OCI-LY1 (cell line): Measurements from ENCODE around the gene ADARB2.

ENCODE experiments used
- H2AFZ ChIP-seq: fragments of 200-600 bp; sonication (generic), shearing (Covaris generic); 2 replicates; pipeline ENCODE4 v1.6.0; 2014; ENCODE audit warnings: antibody characterized with exemption, mild to moderate bottlenecking, low read length
- H3F3A ChIP-seq: fragments of 200-600 bp; sonication (generic), shearing (Covaris generic); 2 replicates; pipeline ENCODE4 v1.6.0; 2014; ENCODE audit warnings: mild to moderate bottlenecking, antibody characterized with exemption, low read length, moderate library complexity; ENCODE audit not compliant: insufficient read depth
- H3K27ac ChIP-seq: fragments of 200-600 bp; sonication (generic); 2 replicates; pipeline ENCODE4 v1.5.1; 2014; ENCODE audit warnings: low read length, mixed run types, mild to moderate bottlenecking, low read depth; ENCODE audit not compliant: poor library complexity, severe bottlenecking
- H3K27me3 ChIP-seq: fragments of 200-600 bp; sonication (generic); 2 replicates; pipeline ENCODE4 v1.6.0; 2014; ENCODE audit warnings: antibody characterized with exemption, mild to moderate bottlenecking, low read length, moderate library complexity; ENCODE audit not compliant: insufficient read depth
- H3K36me3 ChIP-seq: fragments of 200-600 bp; sonication (generic); 2 replicates; pipeline ENCODE4 v1.6.1; 2014; ENCODE audit warnings: mild to moderate bottlenecking, antibody characterized with exemption, low read length, moderate library complexity, mixed read lengths; ENCODE audit not compliant: insufficient read depth
- H3K4me1 ChIP-seq: fragments of 200-600 bp; sonication (generic); 2 replicates; pipeline ENCODE4 v1.5.1; 2014; ENCODE audit warnings: mild to moderate bottlenecking, low read length, moderate library complexity; ENCODE audit not compliant: insufficient read depth, severe bottlenecking
- H3K4me2 ChIP-seq: fragments of 200-600 bp; sonication (generic), shearing (Covaris generic); 2 replicates; pipeline ENCODE4 v1.6.1; 2014; ENCODE audit warnings: low read length
- H3K4me3 ChIP-seq: fragments of 200-600 bp; sonication (generic); 2 replicates; pipeline ENCODE4 v1.5.1; 2014; ENCODE audit warnings: low read length, low read depth, mild to moderate bottlenecking, mixed read lengths; ENCODE audit not compliant: poor library complexity, severe bottlenecking
- H3K79me2 ChIP-seq: fragments of 200-600 bp; shearing (Covaris generic); 2 replicates; pipeline ENCODE4 v1.6.1; 2016; ENCODE audit warnings: mixed run types, low read length, mixed read lengths; ENCODE audit not compliant: insufficient read depth
- H3K9ac ChIP-seq: fragments of 200-600 bp; sonication (generic), shearing (Covaris generic); 2 replicates; pipeline ENCODE4 v1.6.1; 2014; ENCODE audit warnings: mild to moderate bottlenecking, low read length, mixed read lengths
- H3K9me2 ChIP-seq: fragments of 200-600 bp; sonication (generic), shearing (Covaris generic); 2 replicates; pipeline ENCODE4 v1.6.1; 2014; ENCODE audit warnings: low read depth, mild to moderate bottlenecking, low read length, mixed read lengths
- H3K9me3 ChIP-seq: fragments of 200-600 bp; shearing (Covaris generic); 2 replicates; pipeline ENCODE4 v1.6.1; 2014; ENCODE audit warnings: low read length, mixed read lengths
- H4K20me1 ChIP-seq: fragments of 200-600 bp; sonication (generic), shearing (Covaris generic); 2 replicates; pipeline ENCODE4 v1.6.0; 2016; ENCODE audit warnings: mild to moderate bottlenecking, low read length; ENCODE audit not compliant: insufficient read depth
- CTCF ChIP-seq: fragments of 200-600 bp; sonication (generic), shearing (Covaris generic); IDR thresholded peaks from 2 replicates; pipeline ENCODE4 v1.5.1; 2017; ENCODE audit warnings: mild to moderate bottlenecking, antibody characterized with exemption, low read length, moderate library complexity, mixed read lengths
- EZH2 ChIP-seq: fragments of 200-600 bp; sonication (generic), shearing (Covaris generic); IDR thresholded peaks from 2 replicates; pipeline ENCODE4 v1.8.0; 2017; ENCODE audit warnings: borderline replicate concordance, mixed run types, mild to moderate bottlenecking, antibody characterized with exemption, low read length, moderate library complexity, mixed read lengths

The ADARB2 gene

GRCh38 chr10:1548146-1548545, 189.2 kb downstream of the ADARB2 start:
- Histone ChIP-seq H3K27ac (peak overlapping the region; percentile 21), H2AFZ (no peak overlapping the region), H3K9ac (no peak overlapping the region), H3K4me3 (no peak overlapping the region), H3K4me1 (peaks cover 34% of the 10 kb centered on the region), H4K20me1 (no peaks in the 10 kb centered on the region), H3K4me2 (no peak overlapping the region), H3K9me3 (no peaks in the 10 kb centered on the region), H3K9me2 (no peaks in the 10 kb centered on the region), H3F3A (no peaks in the 10 kb centered on the region), H3K27me3 (no peaks in the 10 kb centered on the region), H3K36me3 (no peaks in the 10 kb centered on the region; the same call in 1 of the 2 replicates), H3K79me2 (no peaks in the 10 kb centered on the region)
- TF ChIP-seq CTCF (no peak), EZH2 (no peak)

GRCh38 chr10:1546431-1547110, 190.8 kb downstream of the ADARB2 start:
- H3K36me3 ChIP-seq: no peaks in the 10 kb centered on the region; the same call in 1 of the 2 replicates
- peaks cover 34% of the 10 kb centered on the region for H3K4me1 ChIP-seq
- H3K4me2 ChIP-seq: peak overlapping the region; percentile 5; the same call in 1 of the 2 replicates
- H3K4me3 ChIP-seq: no peak overlapping the region
- no peak for TF ChIP-seq EZH2
- no peak for TF ChIP-seq CTCF
- H4K20me1 ChIP-seq: no peaks in the 10 kb centered on the region
- no peaks in the 10 kb centered on the region for H3K79me2 ChIP-seq
- H3K9me2 ChIP-seq: no peaks in the 10 kb centered on the region
- H3K9me3 ChIP-seq: no peaks in the 10 kb centered on the region
- H3K9ac ChIP-seq: no peak overlapping the region; the same call in 1 of the 2 replicates
- peak overlapping the region; percentile 39 for H3K27ac ChIP-seq
- H2AFZ ChIP-seq: no peak overlapping the region
- H3F3A ChIP-seq: no peaks in the 10 kb centered on the region
- no peaks in the 10 kb centered on the region for H3K27me3 ChIP-seq

- Histone ChIP-seq H3K27ac (no peak overlapping the region), H3K9me2 (no peaks in the 10 kb centered on the region), H3K27me3 (no peaks in the 10 kb centered on the region), H3K4me2 (no peak overlapping the region; the same call in 1 of the 2 replicates), H3F3A (no peaks in the 10 kb centered on the region), H3K9me3 (no peaks in the 10 kb centered on the region), H3K9ac (no peak overlapping the region), H3K79me2 (no peaks in the 10 kb centered on the region), H4K20me1 (no peaks in the 10 kb centered on the region), H3K36me3 (no peaks in the 10 kb centered on the region; the same call in 1 of the 2 replicates), H3K4me3 (no peak overlapping the region), H3K4me1 (peaks cover 34% of the 10 kb centered on the region), H2AFZ (no peak overlapping the region)
- TF ChIP-seq CTCF: no peak
- no peak for TF ChIP-seq EZH2
Measured at GRCh38 chr10:1545524-1545923, 191.8 kb downstream of the ADARB2 start.
